Calu3 (cell line): ENCODE measurements around the gene MYO7A. TPM values are rescaled to one million over a fixed set of nuclear protein-coding genes. Genes with fewer than 3 reads are reported as not detected.

Experiments
- BruUV-seq: library from RNA; stranded (reverse); fragments of 400-500 nt; replicated peaks from 2 replicates; lab custom pipeline; 2021; lab: Mats Ljungman, UMichigan
- CTCF ChIA-PET: fragments of 300-600 bp; sonication (Branson Sonifier 250); formaldehyde crosslinking; loops from one replicate; lab custom pipeline; 2022; ENCODE audit warnings: antibody characterized with exemption; lab: Charles Lee
- DNase-seq: peaks from one replicate; pipeline ENCODE4 v3.0.0; 2022
- H3K27ac Mint-ChIP-seq: one replicate; pipeline ENCODE4 v1.8.0; 2022; ENCODE audit warnings: mixed read lengths; ENCODE audit not compliant: unreplicated experiment
- H3K27me3 Mint-ChIP-seq: one replicate; pipeline ENCODE4 v1.8.0; 2022; ENCODE audit warnings: mixed read lengths; ENCODE audit not compliant: unreplicated experiment
- H3K36me3 Mint-ChIP-seq: one replicate; pipeline ENCODE4 v1.8.0; 2022; ENCODE audit warnings: mild to moderate bottlenecking, moderate library complexity, mixed read lengths; ENCODE audit not compliant: insufficient read depth, unreplicated experiment
- H3K4me1 Mint-ChIP-seq: one replicate; pipeline ENCODE4 v1.8.0; 2022; ENCODE audit warnings: mild to moderate bottlenecking, low read depth, mixed read lengths; ENCODE audit not compliant: unreplicated experiment
- H3K4me3 Mint-ChIP-seq: one replicate; pipeline ENCODE4 v1.8.0; 2022; ENCODE audit warnings: mild to moderate bottlenecking, low read depth, moderate library complexity, mixed read lengths; ENCODE audit not compliant: unreplicated experiment
- H3K9me3 Mint-ChIP-seq: one replicate; pipeline ENCODE4 v1.8.0; 2022; ENCODE audit warnings: low read depth, mixed read lengths; ENCODE audit not compliant: unreplicated experiment
- CTCF ChIP-seq: fragments of 200-600 bp; IDR thresholded peaks from one replicate; pipeline ENCODE4 v1.8.0; 2022; ENCODE audit warnings: antibody characterized with exemption; ENCODE audit not compliant: unreplicated experiment
- intact Hi-C: fragments of 100-400 bp; cut with micrococcal nuclease; formaldehyde crosslinking; loops from one replicate; pipeline ENCODE4 v1.10.0; 2022; ENCODE audit not compliant: unreplicated experiment
- total RNA-seq: library from RNA; stranded (reverse); gene quantifications from 2 replicates; pipeline ENCODE4 v1.2.3, GENCODE V29; 2022

MYO7A gene
- total RNA-seq, 1 experiment from 2014 or later: 3.7 TPM

GRCh38 chr11:77106321-77106720 lies 21.7 kb upstream of the MYO7A start:
- intact Hi-C loops: no loop called here
- BruUV-seq: no TSS peak
- CTCF ChIA-PET: interaction anchor here (0.5 to 2.3 kb wide), 8 partner anchors 10 to 386 kb away, joined by 3 to 7 read pairs (median 3); no protein-coding TSS in a partner anchor
- H3K9me3 Mint-ChIP-seq: no peaks in the 10 kb centered on the region
- H3K27ac Mint-ChIP-seq: no peak overlapping the region
- no peaks in the 10 kb centered on the region for H3K27me3 Mint-ChIP-seq
- TF ChIP-seq CTCF: no peak
- H3K4me1 Mint-ChIP-seq: peaks cover 34% of the 10 kb centered on the region
- peaks cover 9% of the 10 kb centered on the region for H3K36me3 Mint-ChIP-seq
- DNase-seq: no peak
- H3K4me3 Mint-ChIP-seq: no peak overlapping the region

- H3K4me1 Mint-ChIP-seq: peaks cover 33% of the 10 kb centered on the region
- H3K9me3 Mint-ChIP-seq: no peaks in the 10 kb centered on the region
- no peak for TF ChIP-seq CTCF
- no peaks in the 10 kb centered on the region for H3K27me3 Mint-ChIP-seq
- CTCF ChIA-PET: interaction anchor here (0.5 to 2.3 kb wide), 7 partner anchors 11 to 386 kb away, joined by 3 to 7 read pairs (median 3); no protein-coding TSS in a partner anchor
- intact Hi-C loops: no loop called here
- peaks cover 9% of the 10 kb centered on the region for H3K36me3 Mint-ChIP-seq
- no peak overlapping the region for H3K27ac Mint-ChIP-seq
- H3K4me3 Mint-ChIP-seq: no peak overlapping the region
- no TSS peak for BruUV-seq
- no peak for DNase-seq
Measured at GRCh38 chr11:77106759-77107158, 21.3 kb upstream of the MYO7A start.

GRCh38 chr11:77107950-77108349 lies 20.1 kb upstream of the MYO7A start:
- Mint-ChIP-seq H3K9me3 (no peaks in the 10 kb centered on the region), H3K4me1 (peaks cover 33% of the 10 kb centered on the region), H3K4me3 (peak overlapping the region; percentile 62), H3K27me3 (no peaks in the 10 kb centered on the region), H3K36me3 (peaks cover 9% of the 10 kb centered on the region), H3K27ac (peak overlapping the region; percentile 66)
- CTCF ChIA-PET: interaction anchor here (0.8 to 2.3 kb wide), 10 partner anchors 8 to 81 kb away, joined by 3 to 25 read pairs (median 4); partner anchors contain the start of gene MYO7A
- intact Hi-C loops: loop anchor here (1.0 kb wide), 1 partner anchor 61 kb away; no protein-coding TSS in a partner anchor
- no TSS peak for BruUV-seq
- TF ChIP-seq CTCF: no peak
- peak; percentile 91 for DNase-seq

GRCh38 chr11:77108436-77108835 lies 19.6 kb upstream of the MYO7A start:
- no peaks in the 10 kb centered on the region for H3K9me3 Mint-ChIP-seq
- H3K27ac Mint-ChIP-seq: peak overlapping the region; percentile 66
- BruUV-seq: no TSS peak
- CTCF ChIA-PET: interaction anchor here (0.8 to 2.3 kb wide), 8 partner anchors 8 to 81 kb away, joined by 3 to 25 read pairs (median 6); partner anchors contain the start of gene MYO7A
- intact Hi-C loops: loop anchor here (1.0 kb wide), 1 partner anchor 61 kb away; no protein-coding TSS in a partner anchor
- peak overlapping the region; percentile 62 for H3K4me3 Mint-ChIP-seq
- H3K27me3 Mint-ChIP-seq: no peaks in the 10 kb centered on the region
- TF ChIP-seq CTCF: no peak
- DNase-seq: no peak
- peaks cover 5% of the 10 kb centered on the region for H3K36me3 Mint-ChIP-seq
- H3K4me1 Mint-ChIP-seq: peaks cover 33% of the 10 kb centered on the region
